Sigmoid colon (tissue), 4 donors: ENCODE measurements around the gene EXOC7.

Source experiments
- CTCF ChIP-seq, 4 experiments: fragments of 450-650 bp in 3 of 4; fragments of 200-600 bp in 1 of 4; IDR thresholded peaks; one replicate each; pipeline ENCODE4 v1.5.1; 2016 to 2019; ENCODE audit warnings: antibody characterized with exemption in 4 of 4, mild to moderate bottlenecking in 3 of 4, moderate library complexity in 2 of 4
- EP300 ChIP-seq, 4 donors: sonication (generic); formaldehyde crosslinking; IDR thresholded peaks; one replicate each; pipeline ENCODE4 v1.6.1; 2017; ENCODE audit warnings: antibody characterized with exemption in 4 of 4
- POLR2A ChIP-seq, 2 donors: fragments of 450-650 bp; IDR thresholded peaks; one replicate each; pipeline ENCODE4 v1.6.1; 2016; ENCODE audit warnings: antibody characterized with exemption in 2 of 2, mild to moderate bottlenecking in 2 of 2, moderate library complexity in 2 of 2
- POLR2AphosphoS5 ChIP-seq, 4 donors: sonication (generic); formaldehyde crosslinking; IDR thresholded peaks; one replicate each; pipeline ENCODE4 v1.6.1; 2017; ENCODE audit warnings: antibody characterized with exemption in 4 of 4

GRCh38 chr17:76094046-76094445, 9.5 kb downstream of the EXOC7 start:
- TF ChIP-seq CTCF (IDR thresholded peaks at IDR 0.05): no peak
- no peak for TF ChIP-seq POLR2A (IDR thresholded peaks at IDR 0.05)
- TF ChIP-seq EP300 (IDR thresholded peaks at IDR 0.05): no peak
- TF ChIP-seq POLR2AphosphoS5 (IDR thresholded peaks at IDR 0.05): no peak
